ENCODE measurements around the gene MINAR1. TPM values are rescaled to one million over a fixed set of nuclear protein-coding genes. Genes with fewer than 3 reads are reported as not detected.

MINAR1 gene, protein sequence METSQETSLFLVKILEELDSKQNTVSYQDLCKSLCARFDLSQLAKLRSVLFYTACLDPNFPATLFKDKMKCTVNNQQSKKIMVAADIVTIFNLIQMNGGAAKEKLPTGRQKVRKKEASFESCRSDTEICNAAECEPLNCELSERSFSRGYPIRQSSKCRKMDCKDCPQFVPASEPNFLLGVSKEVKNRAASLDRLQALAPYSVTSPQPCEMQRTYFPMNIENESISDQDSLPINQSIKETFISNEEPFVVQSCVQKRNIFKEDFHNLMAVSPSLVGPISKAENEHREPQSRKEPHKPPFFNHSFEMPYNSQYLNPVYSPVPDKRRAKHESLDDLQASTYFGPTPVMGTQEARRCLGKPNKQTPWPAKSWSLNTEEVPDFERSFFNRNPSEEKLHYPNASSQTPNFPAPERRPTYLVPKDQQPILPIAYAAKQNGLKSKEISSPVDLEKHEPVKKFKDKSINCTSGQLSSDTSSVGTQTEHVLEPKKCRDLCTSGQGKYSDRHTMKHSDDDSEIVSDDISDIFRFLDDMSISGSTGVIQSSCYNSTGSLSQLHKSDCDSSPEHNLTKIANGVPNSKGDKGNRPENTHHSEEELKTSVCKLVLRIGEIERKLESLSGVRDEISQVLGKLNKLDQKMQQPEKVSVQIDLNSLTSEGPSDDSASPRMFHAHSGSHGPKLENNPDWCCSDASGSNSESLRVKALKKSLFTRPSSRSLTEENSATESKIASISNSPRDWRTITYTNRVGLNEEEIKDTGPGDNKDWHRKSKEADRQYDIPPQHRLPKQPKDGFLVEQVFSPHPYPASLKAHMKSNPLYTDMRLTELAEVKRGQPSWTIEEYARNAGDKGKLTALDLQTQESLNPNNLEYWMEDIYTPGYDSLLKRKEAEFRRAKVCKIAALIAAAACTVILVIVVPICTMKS
- total RNA-seq (under 1 TPM; 0.11 to 0.14 TPM), total RNA-seq (0 to 4.9 (median 1.1) reads per million in 172 experiments)
- 0.40 TPM for polyA plus RNA-seq (2013, experiment 1 of 2)
- 0.61 TPM for polyA plus RNA-seq (2013, experiment 2 of 2)

GRCh38 chr15:79431636-79432344 is at the start of gene MINAR1:
Gene MINAR1 (plus strand): TSS chr15:79432336. CDS start chr15:79456148, 23,812 bp downstream.
- Histone ChIP-seq H3K27ac (ENCODE audit: low read depth in 1 of 2, low read length in 2 of 2) (no peak within 1 kb of the TSS), H3K36me3 (ENCODE audit: insufficient read depth, low read length) (no peaks in the 10 kb centered on the region), H3K27me3 (ENCODE audit: control insufficient read depth in 1 of 2, insufficient read depth in 2 of 2, low read length in 2 of 2) (peaks cover 37 to 50% of the 10 kb centered on the region in 2 experiments), H3K9me3 (ENCODE audit: control insufficient read depth in 1 of 2, insufficient read depth in 1 of 2, low read length in 2 of 2) (peaks cover 0 to 4% of the 10 kb centered on the region in 2 experiments), H3K4me3 (ENCODE audit: low read length) (no peak within 1 kb of the TSS), H3K4me1 (ENCODE audit: insufficient read depth, low read length) (peaks cover 3% of the 10 kb centered on the region)
- TF ChIP-seq CTCF (IDR thresholded peaks at IDR 0.05): no peak
- CTCF ChIA-PET: no interaction called here
- ATAC-seq (ENCODE audit: poor library complexity): no peak
- no peak within 1 kb of the TSS for H3K4me3 Mint-ChIP-seq
- POLR2A ChIA-PET: no interaction called here
- peaks cover 4% of the 10 kb centered on the region for H3K4me1 Mint-ChIP-seq (ENCODE audit: low read depth)
- H3K27ac Mint-ChIP-seq: no peak within 1 kb of the TSS
- intact Hi-C loops (cut with DNase I, micrococcal nuclease): no loop called here
- DNase-seq: no peak
- H3K27me3 Mint-ChIP-seq: peaks cover 80% of the 10 kb centered on the region
- H3K9me3 Mint-ChIP-seq: no peaks in the 10 kb centered on the region
- no peaks in the 10 kb centered on the region for H3K36me3 Mint-ChIP-seq (ENCODE audit: low read depth)

- H3K27me3 Mint-ChIP-seq: no peaks in the 10 kb centered on the region
- intact Hi-C loops (cut with DNase I, micrococcal nuclease): no loop called here
- no peak overlapping the region for H3K4me3 Mint-ChIP-seq
- no peak overlapping the region for H3K27ac Mint-ChIP-seq
- Histone ChIP-seq H3K36me3 (ENCODE audit: insufficient read depth, low read length) (no peaks in the 10 kb centered on the region), H3K27ac (ENCODE audit: low read depth in 1 of 2, low read length in 2 of 2) (no peak overlapping the region), H3K4me3 (ENCODE audit: low read length) (no peak overlapping the region), H3K27me3 (ENCODE audit: control insufficient read depth in 1 of 2, insufficient read depth in 2 of 2, low read length in 2 of 2) (no peaks in the 10 kb centered on the region), H3K9me3 (ENCODE audit: control insufficient read depth in 1 of 2, insufficient read depth in 1 of 2, low read length in 2 of 2) (no peaks in the 10 kb centered on the region), H3K4me1 (ENCODE audit: insufficient read depth, low read length) (no peaks in the 10 kb centered on the region)
- ATAC-seq (ENCODE audit: poor library complexity): no peak
- TF ChIP-seq CTCF (IDR thresholded peaks at IDR 0.05): no peak
- ChIA-PET CTCF (no interaction called here), POLR2A (no interaction called here)
- no peaks in the 10 kb centered on the region for H3K4me1 Mint-ChIP-seq (ENCODE audit: low read depth)
- H3K9me3 Mint-ChIP-seq: no peaks in the 10 kb centered on the region
- no peak for DNase-seq
- no peaks in the 10 kb centered on the region for H3K36me3 Mint-ChIP-seq (ENCODE audit: low read depth)
Measured at GRCh38 chr15:79394231-79394630, 37.9 kb upstream of the MINAR1 start.

DNA sequence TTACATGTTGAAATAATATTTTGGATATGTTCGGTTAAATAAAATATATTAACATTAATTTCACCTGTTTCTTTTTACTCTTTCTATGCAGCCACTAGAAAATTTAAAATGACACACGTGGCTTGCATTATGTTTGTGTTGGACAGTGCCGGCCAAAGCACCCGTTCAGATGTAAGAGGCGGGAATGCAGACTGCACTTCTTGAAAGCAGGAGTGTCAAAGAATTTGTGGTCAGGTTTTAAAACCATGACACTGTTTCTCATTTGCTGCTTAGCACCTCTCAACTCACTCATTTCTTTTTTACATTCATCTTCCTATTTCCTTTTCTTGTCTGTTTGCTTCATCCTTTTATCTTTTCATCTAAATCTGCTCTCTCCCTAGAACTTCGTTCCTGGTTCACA is 35.3 kb upstream of the MINAR1 start:
- Mint-ChIP-seq H3K27me3 (no peaks in the 10 kb centered on the region), H3K4me1 (ENCODE audit: low read depth) (no peaks in the 10 kb centered on the region), H3K9me3 (no peaks in the 10 kb centered on the region), H3K27ac (no peak overlapping the region), H3K36me3 (ENCODE audit: low read depth) (no peaks in the 10 kb centered on the region), H3K4me3 (no peak overlapping the region)
- ChIA-PET POLR2A (no interaction called here), CTCF (no interaction called here)
- DNase-seq (no peak), ATAC-seq (ENCODE audit: poor library complexity) (no peak)
- no peaks in the 10 kb centered on the region for H3K9me3 ChIP-seq (ENCODE audit: control insufficient read depth in 1 of 2, insufficient read depth in 1 of 2, low read length in 2 of 2)
- no peak overlapping the region for H3K4me3 ChIP-seq (ENCODE audit: low read length)
- H3K27ac ChIP-seq (ENCODE audit: low read depth in 1 of 2, low read length in 2 of 2): no peak overlapping the region
- no peaks in the 10 kb centered on the region for H3K4me1 ChIP-seq (ENCODE audit: insufficient read depth, low read length)
- intact Hi-C loops (cut with DNase I, micrococcal nuclease): no loop called here
- TF ChIP-seq CTCF (IDR thresholded peaks at IDR 0.05): no peak
- no peaks in the 10 kb centered on the region for H3K36me3 ChIP-seq (ENCODE audit: insufficient read depth, low read length)
- no peaks in the 10 kb centered on the region for H3K27me3 ChIP-seq (ENCODE audit: control insufficient read depth in 1 of 2, insufficient read depth in 2 of 2, low read length in 2 of 2)
